ENCODE results near the gene CCDC177. TPM values are rescaled to one million over a fixed set of nuclear protein-coding genes. Genes with fewer than 3 reads are reported as not detected.
"Not testable (repeated sequence)": the region's sequence is repeated elsewhere in the genome, so short reads cannot be mapped to it uniquely, and the experiment has no call there.

Gene CCDC177
- total and polyA plus RNA-seq, 2 donors from 2014 or later: not detected

GRCh38 chr14:69606258-69607184 lies 31.9 kb upstream of the CCDC177 start:
- H3K27ac ChIP-seq (ENCODE audit: low read depth in 2 of 2, low read length in 2 of 2): no peak overlapping the region

GRCh38 chr14:69605738-69606137 lies 31.1 kb upstream of the CCDC177 start:
- no peak overlapping the region for H3K4me3 ChIP-seq (ENCODE audit: low read length in 3 of 3)
- H3K27me3 ChIP-seq (ENCODE audit: control insufficient read depth, insufficient read depth, low read length): no peaks in the 10 kb centered on the region
- TF ChIP-seq CTCF (IDR thresholded peaks at IDR 0.05; ENCODE audit: borderline replicate concordance, extremely low read depth, insufficient read depth): no peak
- H3K4me1 ChIP-seq (ENCODE audit: control insufficient read depth in 2 of 3, insufficient read depth in 2 of 3, low read depth in 1 of 3, low read length in 3 of 3): peaks cover 0 to 14% (median 12%) of the 10 kb centered on the region in 3 donors
- FAIRE-seq (no peak), DNase-seq (peak in 1 of 5 donors; percentile 15)
- no peak overlapping the region for H3K27ac ChIP-seq (ENCODE audit: low read depth in 2 of 2, low read length in 2 of 2)
- H3K9me3 ChIP-seq (ENCODE audit: control insufficient read depth in 2 of 3, insufficient read depth in 1 of 3, low read length in 3 of 3): no peaks in the 10 kb centered on the region
- H3K9ac ChIP-seq (ENCODE audit: low read length in 3 of 3): no peak overlapping the region
- intact Hi-C loops (cut with DNase I): no loop called here
- no peaks in the 10 kb centered on the region for H3K36me3 ChIP-seq (ENCODE audit: control insufficient read depth in 2 of 3, insufficient read depth in 3 of 3, low read length in 3 of 3)

More at GRCh38 chr14:69606258-69607184, 31.9 kb upstream of the CCDC177 start:
- Histone ChIP-seq H3K36me3 (ENCODE audit: control insufficient read depth in 2 of 3, insufficient read depth in 3 of 3, low read length in 3 of 3) (no peaks in the 10 kb centered on the region), H3K27me3 (ENCODE audit: control insufficient read depth, insufficient read depth, low read length) (no peaks in the 10 kb centered on the region), H3K9me3 (ENCODE audit: control insufficient read depth in 2 of 3, insufficient read depth in 1 of 3, low read length in 3 of 3) (no peaks in the 10 kb centered on the region), H3K9ac (ENCODE audit: low read length in 3 of 3) (no peak overlapping the region), H3K4me3 (ENCODE audit: low read length in 3 of 3) (no peak overlapping the region), H3K4me1 (ENCODE audit: control insufficient read depth in 2 of 3, insufficient read depth in 2 of 3, low read depth in 1 of 3, low read length in 3 of 3) (peaks cover 0 to 16% (median 13%) of the 10 kb centered on the region in 3 donors)
- FAIRE-seq (no peak), DNase-seq (no peak)
- intact Hi-C loops (cut with DNase I): no loop called here
- TF ChIP-seq CTCF (IDR thresholded peaks at IDR 0.05; ENCODE audit: borderline replicate concordance, extremely low read depth, insufficient read depth): no peak

- H3K9me3 ChIP-seq (ENCODE audit: control insufficient read depth in 2 of 3, insufficient read depth in 1 of 3, low read length in 3 of 3): no peaks in the 10 kb centered on the region
- H3K9ac ChIP-seq (ENCODE audit: low read length in 3 of 3): no peak overlapping the region
- DNase-seq: no peak
- H3K36me3 ChIP-seq (ENCODE audit: control insufficient read depth in 2 of 3, insufficient read depth in 3 of 3, low read length in 3 of 3): no peaks in the 10 kb centered on the region
- no peaks in the 10 kb centered on the region for H3K27me3 ChIP-seq (ENCODE audit: control insufficient read depth, insufficient read depth, low read length)
- FAIRE-seq: no peak
- TF ChIP-seq CTCF (IDR thresholded peaks at IDR 0.05; ENCODE audit: borderline replicate concordance, extremely low read depth, insufficient read depth): no peak
- H3K4me3 ChIP-seq (ENCODE audit: low read length in 3 of 3): no peak overlapping the region
- H3K27ac ChIP-seq (ENCODE audit: low read depth in 2 of 2, low read length in 2 of 2): no peak overlapping the region
- H3K4me1 ChIP-seq (ENCODE audit: control insufficient read depth in 2 of 3, insufficient read depth in 2 of 3, low read depth in 1 of 3, low read length in 3 of 3): no peaks in the 10 kb centered on the region
- intact Hi-C loops (cut with DNase I): no loop called here
These were observed 25.7 kb upstream of the CCDC177 start for GRCh38 chr14:69600304-69600891.

GRCh38 chr14:69599431-69599830 lies 24.8 kb upstream of the CCDC177 start:
- FAIRE-seq; H3K27me3 ChIP-seq (ENCODE audit: control insufficient read depth, insufficient read depth, low read length); H3K4me3 ChIP-seq (ENCODE audit: low read length in 3 of 3); H3K9me3 ChIP-seq (ENCODE audit: control insufficient read depth in 2 of 3, insufficient read depth in 1 of 3, low read length in 3 of 3); intact Hi-C loops (cut with DNase I); H3K9ac ChIP-seq (ENCODE audit: low read length in 3 of 3); H3K36me3 ChIP-seq (ENCODE audit: control insufficient read depth in 2 of 3, insufficient read depth in 3 of 3, low read length in 3 of 3); DNase-seq; H3K4me1 ChIP-seq (ENCODE audit: control insufficient read depth in 2 of 3, insufficient read depth in 2 of 3, low read depth in 1 of 3, low read length in 3 of 3); H3K27ac ChIP-seq (ENCODE audit: low read depth in 2 of 2, low read length in 2 of 2): not testable (repeated sequence)

Data from kidney (tissue), 14 donors.